Measurements from ENCODE around the gene YOD1.
"Not testable (repeated sequence)": the region's sequence is repeated elsewhere in the genome, so short reads cannot be mapped to it uniquely, and the experiment has no call there.

The YOD1 gene

DNA sequence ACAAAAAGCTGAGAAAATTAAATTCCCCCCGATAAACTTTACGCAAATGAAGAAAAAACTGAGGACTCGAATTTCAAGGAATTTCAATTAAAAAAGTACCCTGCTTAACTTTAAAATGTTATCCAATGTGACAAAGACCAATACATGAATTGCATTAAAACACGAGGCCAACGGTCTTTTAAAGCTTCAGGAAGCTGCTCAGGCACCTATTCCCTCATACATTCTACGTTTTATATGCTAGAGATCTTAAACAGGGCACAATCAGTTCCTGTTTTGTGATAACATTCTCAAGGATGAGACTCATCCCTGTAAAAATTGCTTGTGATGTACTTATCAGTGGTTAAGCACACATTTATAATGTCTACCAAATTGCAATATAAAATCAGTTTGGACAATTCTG lies 3.0 kb downstream of the YOD1 start:
- ATAC-seq = no peak

DNA sequence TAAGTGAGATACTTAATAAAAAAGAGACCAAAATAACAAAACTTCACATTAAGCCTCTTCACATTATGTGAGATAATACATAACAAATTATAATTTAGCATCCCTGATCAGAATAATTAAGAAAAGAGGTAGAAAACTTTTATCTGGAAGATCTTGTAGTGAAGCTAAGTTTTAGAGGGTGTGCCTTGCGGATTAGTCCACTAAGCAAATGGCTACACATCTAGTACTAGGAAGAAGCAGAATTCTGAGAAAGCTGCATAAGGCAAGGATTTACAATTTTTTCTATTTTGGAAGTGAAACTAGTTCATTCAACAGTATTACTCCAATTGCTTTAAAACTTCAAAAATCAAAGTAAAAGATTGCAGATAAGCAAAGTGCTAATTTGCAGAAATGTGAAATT lies 3.5 kb downstream of the YOD1 start:
- no peak for ATAC-seq

DNA sequence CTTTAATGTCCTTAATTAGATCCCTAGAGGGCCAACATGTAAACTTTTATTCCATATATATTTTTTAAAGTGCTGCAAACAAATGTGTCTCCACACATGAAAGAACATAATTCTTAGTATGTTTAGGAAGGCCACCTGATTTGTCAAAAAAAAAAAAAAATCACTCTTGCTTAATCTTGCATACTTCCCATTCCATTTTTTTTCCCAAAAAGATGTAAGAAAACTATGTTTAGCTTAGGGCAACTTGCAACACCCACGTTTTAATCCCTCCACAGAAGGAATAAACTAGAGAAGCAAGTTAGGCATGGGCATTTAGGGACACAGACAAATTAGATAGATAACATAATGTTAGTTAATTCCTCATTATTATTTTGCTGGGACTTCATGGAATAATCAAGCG lies 5.6 kb downstream of the YOD1 start:
- ATAC-seq = no peak

DNA sequence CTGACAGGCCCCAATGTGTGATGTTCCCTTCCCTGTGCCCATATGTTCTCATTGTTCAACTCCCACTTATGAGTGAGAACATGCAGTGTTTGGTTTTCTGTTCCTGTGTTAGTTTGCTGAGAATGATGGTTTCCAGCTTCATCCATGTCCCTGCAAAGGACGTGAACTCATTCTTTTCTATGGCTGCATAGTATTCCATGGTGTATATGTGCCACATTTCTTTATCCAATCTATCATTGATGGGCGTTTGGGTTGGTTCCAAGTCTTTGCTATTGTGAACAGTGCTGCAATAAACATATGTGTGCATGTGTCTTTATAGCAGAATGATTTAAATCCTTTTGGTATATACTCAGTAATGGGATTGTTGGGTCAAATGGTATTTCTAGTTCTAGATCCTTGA lies 9.6 kb downstream of the YOD1 start:
- ATAC-seq = not testable (repeated sequence)

DNA sequence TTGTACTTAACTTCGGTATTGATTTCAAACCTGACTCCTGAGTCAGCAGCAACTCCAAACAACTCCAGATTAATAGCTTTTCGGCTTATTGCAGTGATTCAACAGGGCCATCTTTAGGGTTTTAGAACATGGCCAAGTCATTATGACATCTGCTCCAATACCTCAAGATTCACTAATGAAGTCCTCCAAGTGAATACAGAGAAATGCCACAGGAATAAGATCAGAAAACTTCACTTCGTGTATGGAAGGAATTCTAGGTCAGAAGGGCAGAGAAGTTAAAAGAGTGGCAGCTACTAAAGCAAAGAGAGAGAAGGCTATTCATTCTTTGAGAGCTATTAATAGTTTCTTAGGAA lies 10.9 kb downstream of the YOD1 start:
- no peak for ATAC-seq

DNA sequence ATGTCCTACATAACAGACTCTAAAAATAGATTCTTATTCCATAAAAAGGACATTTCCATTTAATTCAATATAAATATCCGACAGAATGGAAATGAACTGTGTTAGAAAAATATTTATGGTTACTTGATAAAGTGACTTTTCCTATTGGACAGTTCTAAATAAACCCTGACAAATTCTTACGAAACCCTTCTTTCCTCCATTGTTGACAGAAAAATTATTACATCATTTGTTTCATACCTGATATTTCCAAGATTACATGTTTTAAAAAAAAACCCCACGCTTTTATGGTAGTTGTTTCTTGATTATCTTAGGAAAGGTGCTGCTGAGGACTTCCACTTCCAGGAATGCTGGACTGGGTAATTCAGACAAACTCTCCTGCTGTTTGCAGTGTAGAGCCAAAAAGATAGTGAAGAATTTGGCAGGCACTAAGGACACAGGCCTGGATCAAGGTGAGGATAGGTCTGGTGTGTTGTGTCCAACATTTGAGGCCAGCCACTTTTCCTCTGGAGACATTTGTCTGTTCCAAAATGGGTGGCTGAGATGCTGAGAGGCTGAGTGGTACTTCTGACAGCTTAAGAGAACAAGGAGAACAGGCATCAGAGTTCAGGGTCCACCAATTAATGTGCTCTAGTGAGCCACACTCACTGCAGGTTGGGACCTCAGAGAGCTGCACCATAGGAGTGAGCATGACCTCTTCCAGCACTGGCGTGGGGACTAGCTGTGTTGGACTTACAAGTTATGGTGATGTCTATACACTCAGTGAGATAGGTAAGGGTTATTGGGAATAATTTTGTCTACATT lies 11.4 kb downstream of the YOD1 start:
- ATAC-seq = no peak

DNA sequence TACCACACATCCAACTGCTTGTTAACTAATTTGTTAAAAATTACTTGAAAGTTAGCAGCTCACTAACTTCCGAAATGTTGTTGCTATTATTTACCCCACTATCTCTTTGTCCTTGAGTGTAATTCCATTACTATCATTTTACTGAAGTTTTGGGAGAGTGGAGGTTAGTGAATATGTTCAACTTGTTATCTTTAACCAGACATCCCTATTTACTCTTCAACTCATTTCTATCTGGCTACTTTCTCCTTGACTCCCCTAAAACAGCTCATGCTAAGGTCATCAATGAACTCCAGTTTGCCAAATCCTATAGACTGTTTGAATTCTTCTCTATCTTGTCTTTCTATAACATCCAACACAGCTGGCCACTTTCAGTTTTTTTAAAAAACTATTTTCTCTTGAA lies 14.1 kb downstream of the YOD1 start:
- ATAC-seq = no peak

DNA sequence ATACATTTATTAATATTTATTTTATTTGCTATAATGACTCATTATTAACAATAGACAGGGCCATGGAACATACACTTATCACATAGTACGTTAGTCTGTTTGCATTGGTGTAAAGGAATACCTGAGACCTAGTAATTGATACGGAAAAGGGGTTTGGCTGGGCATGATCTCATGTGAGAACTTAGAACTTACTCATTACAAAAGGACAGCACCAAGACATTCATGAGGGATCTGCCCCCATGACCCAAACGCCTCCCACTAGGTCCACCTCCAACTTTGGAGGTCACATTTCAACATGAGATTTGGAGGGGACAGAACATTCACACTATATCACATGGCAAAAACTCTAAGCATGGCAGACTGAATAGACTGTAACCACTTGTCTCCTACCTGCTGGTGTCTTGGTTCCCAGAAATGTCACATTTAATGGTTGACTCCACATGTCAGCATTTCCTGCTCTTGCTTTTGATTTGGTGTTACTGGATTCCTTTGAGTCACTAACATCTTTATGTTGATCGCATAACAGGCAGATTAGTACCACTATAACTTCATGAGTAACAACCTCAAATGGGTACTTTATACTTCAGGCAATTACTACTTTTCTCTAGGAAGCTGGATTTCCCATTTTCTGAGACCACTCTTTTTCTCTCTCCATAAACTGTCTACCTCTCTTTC lies 15.0 kb downstream of the YOD1 start:
- no peak for ATAC-seq

DNA sequence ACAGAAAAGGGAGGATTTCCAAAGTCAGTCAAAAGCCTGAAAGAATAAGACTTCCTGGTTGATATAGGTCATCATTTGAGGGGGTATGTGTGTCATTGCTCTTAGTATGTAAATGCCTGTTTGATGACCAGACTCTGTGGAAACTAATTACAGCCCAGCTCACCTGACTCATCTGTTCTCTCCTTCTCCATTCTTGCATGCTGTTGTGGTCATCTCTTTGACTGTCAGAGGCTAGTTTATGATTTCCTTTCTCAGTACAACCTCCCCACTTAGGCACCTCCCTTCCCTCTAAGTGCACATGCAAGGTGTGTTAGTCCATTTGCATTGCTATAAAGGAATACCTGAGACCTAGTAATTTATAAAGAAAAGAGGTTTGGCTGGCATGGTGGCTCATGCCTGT lies 16.0 kb downstream of the YOD1 start:
- ATAC-seq = no peak

DNA sequence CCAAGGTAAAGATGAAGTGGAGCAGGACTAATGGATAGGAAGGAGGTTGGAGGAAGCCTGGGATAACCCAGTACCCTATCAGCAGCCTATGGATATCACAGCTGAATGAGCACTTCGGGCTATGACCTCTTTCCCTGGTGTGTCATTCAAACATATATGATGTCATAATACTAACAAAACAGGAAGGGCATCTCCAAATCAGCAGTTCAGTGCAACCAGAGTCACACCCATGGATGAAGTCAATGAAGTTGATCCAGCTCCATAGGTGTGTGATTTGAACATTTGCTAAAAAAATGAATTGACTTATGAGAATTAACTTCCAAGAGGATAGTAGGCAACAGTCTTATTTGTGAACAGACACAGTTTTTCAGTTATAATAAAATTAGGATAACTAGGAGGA lies 16.8 kb downstream of the YOD1 start:
- no peak for ATAC-seq

DNA sequence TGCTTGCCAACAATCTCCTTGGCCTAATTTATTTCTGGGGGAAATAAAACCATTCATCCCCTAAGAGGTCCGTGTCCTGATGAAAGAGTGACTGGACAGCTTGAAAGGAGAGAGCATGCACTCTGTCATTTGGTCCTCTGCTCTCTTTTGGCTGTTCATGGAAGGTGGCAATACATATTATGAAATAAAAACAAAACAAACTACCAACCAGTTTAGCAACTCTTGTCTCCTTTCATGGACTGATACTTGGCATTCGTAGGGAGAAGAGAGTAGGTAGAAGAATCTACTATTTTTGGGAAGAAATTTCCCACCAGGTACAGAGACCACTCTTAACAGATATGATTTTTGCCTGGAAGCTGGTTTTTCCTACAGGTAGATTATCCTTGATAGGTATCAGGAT lies 17.7 kb downstream of the YOD1 start:
- ATAC-seq = no peak

DNA sequence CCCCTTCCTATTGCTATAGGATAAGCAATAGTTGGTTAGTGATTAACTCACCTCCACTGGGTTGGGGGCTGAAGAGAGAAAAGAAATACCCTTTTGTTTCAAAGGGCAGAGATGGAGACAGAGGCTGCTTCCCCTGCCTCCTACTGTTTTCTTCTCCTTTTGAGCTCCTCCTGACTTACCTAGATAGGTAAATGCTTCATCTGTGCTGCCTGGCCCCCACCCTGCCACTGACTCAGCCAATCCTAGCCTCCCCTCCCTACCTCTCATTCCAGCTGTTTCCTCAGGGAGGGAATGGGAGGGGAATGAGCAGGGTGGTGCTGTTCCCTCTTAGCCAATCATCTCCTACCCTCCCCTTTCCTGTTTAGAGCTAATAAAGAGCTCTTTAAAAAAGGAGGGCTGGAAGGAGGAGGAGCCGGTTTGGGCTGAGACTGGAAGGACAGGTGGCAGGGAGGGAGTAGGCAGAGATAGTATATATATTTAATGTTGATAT lies 18.4 kb downstream of the YOD1 start, which contains the start of gene C1orf116:
Gene C1orf116 (minus strand): TSS at position 229 of the 490 bp plus-strand sequence. CDS start 5,158 bp downstream, outside the sequence.
- no peak for ATAC-seq

DNA sequence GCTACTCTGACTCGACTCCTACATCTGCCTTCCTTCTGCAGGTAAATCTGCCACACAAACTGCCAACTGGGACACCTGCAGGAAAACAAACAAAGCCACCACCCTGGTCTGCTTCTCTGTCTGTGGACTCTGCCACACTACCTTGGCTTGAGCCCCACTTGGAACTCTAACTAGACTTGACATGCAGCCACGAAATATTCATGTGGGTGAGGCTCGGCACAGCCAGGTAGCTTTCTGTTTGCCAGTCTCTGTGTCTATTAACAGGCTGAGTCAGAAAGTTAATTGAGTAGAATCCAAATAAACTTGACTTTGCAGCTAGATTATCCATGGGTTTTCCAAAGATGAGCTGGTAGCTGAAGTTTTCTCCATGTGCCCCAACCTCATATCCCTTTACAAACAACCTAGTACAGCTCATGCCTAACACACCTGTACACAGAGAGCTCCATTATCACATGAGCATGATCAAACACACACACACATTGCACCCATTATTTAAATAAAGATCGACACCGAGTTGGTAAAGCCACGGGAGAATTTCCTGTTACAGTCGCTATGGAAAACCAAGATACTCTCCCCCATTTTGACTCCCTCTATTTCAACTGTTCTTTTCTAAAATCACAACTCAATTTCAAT lies 19.3 kb downstream of the YOD1 start:
- no peak for ATAC-seq

DNA sequence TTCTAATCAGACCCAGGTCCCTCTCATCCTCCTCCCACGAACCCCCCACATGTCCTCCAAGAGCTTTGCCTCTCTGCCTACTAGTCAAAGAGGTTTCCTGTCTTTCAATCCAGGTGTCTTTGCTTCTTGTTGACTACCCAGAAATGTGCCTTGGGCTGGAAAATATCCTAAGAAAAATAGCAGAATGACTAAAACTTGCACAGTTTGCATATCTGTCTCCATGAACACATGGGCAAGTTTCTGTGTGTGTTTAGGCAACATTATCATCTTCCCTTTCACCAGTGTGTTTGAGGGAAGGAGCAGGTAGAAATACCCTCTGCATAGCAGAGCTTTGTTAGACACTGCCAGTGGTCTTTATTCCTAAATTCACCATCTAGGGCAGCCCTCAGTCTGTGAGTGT lies 20.0 kb downstream of the YOD1 start:
- no peak for ATAC-seq

DNA sequence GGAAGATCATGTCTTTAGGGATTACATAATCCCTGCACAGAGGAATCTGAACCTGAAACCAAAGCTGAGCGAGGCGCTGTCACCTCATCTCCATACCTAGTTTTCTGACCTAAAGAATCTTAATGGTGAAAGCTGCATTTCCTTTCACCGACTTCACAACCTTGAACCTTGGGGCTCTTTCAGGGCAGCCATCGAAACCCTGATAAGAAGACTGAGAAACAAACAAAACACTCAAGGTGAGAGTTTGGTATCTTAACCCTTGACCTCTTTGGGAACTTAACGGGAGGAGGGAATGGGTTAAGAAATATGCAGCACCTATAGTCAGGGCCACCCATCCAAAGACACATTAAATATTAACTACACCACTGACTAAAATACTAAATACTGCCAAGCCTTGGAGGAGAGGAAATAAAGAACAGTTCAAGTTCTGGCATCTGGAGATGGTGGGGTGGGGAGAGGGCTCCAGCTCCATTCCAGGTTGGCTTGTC lies 20.4 kb downstream of the YOD1 start:
- no peak for ATAC-seq

DNA sequence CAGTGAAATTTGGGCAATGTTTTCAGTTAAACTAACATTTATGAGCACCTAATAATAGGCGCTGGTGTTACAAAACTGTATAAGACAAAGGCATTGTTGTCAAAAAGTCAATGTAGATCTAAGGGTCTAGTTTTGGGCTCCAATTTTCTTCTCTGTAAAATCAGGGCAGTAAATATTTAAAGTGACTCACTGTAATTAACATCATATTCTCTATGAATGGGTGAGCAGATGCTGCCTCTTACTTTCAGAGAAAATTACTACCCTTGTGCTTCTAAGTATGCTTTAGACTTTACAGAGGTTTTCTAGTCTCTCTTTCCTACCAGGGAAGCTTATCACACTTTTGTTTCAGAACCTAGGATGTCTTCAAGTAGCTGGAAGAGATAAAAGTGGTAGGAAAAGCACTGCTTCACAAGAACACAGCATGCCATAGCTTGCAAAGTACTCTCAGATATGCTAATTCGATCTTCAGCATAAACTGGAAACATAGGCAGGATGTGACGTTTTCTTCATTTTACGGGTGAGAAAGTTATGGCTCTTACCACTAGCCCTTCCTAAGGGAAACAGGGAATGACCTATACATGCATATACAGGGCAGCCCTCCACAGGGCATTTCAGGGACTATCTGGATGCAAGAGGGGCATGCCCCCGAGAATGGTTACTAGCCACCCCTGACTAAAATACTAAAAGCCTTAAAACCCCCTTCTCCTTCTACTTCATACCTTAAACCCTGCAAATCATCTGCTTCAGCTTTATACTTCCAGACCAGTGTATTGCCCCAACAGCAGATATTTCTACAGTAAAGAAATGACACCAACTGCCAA lies 21.1 kb downstream of the YOD1 start:
- no peak for ATAC-seq

DNA sequence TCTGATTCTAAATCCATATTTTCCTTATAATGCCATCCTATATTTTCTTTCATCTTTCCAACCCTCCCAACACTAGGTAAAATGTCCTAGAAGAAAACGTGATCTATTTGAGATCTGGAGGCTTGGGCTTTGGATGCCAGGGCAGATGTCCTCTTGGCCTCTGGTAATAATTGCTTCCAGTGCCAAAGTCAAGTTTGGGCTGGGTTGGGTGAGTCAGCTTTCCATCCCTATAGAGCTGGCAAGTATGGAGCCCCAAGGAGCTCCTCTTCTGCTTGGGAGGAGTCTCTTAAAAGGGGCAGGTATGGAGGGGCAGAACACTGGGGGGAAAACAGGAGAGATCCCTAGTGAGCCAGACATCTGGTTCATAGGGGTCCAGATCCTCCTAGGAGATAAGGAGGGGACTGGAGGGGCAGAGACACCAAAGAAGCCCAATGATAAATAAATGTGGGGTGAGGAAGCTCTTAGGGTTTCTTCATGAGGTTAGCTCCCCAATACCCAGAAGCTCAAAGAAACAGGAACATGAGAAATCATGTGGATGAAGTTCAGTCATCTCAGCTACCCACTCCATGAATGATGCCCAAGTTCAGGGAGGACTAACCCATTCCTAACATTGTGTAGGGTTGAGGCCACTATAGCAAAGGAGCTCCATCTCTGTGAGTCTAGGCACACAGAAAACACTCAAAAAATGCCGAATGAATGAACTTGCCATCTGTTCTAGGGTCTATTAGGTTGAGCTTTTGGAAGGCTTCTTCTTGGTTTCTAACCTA lies 21.9 kb downstream of the YOD1 start:
- no peak for ATAC-seq

DNA sequence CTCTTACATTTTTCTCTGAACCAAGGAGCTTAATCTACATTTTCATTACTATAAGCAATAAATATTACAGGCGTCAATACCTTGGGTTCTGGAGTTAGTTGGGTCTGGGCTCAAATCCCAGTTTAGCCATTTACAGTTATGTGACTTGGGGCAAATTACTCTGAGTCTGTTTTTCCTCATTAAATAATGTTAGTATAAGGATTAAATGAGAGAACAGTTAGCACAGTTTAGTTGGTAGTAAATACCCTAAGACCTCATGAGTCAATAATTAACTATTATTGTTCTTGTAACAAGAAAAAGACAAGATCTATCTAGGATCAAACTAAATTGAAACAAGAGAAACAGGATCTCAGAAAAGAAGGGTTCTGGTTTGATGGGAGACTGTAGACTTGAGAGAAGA lies 23.1 kb downstream of the YOD1 start:
- ATAC-seq = no peak

DNA sequence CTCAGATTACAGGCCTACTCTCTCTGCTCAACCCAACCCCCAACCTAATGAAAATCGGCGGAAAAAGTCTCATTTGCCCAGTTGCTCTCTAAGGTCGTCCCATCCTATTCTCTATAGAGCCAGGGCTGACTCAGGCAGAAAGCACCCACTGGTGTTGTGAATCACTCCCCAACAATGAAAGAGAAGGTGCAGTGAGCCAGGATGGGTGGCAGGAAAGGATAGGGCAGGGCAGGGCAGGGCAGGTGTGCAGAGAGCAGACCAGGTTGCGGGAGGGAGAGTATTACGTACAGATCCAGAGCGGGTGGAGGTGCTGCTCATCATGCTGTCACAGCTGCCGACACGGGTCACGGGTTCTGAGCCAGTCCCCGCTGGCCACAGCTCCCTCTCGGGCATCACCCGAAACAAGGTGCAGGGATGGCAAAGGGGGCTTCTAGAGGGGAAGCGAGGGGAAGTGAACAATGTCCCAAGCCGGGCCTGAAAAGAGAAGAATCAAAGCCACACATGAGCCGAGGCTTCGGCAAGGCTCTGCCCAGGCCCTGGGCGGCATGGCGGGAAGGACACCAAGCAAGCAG lies 23.7 kb downstream of the YOD1 start:
- ATAC-seq = no peak

DNA sequence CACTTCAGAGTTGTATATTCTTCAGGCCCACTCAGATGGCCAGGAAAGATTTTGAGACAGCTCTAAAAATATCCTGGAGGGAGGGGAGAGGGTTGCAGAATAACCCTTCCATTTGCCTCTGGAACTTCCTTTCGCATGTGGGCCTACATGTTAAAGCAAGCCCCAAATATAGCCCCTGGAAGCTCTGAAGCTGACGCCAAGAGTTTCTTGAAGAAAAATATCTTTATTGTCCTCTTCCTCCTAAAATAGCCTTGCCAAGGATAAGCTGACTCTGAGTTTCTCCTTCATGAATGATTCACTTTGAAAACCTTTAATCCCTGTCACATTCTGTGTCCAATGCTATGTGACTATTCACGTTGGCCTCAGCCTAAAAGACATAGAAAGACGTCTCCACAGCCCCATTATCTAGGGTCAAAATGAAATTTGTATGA lies 24.9 kb downstream of the YOD1 start:
- no peak for ATAC-seq

DNA sequence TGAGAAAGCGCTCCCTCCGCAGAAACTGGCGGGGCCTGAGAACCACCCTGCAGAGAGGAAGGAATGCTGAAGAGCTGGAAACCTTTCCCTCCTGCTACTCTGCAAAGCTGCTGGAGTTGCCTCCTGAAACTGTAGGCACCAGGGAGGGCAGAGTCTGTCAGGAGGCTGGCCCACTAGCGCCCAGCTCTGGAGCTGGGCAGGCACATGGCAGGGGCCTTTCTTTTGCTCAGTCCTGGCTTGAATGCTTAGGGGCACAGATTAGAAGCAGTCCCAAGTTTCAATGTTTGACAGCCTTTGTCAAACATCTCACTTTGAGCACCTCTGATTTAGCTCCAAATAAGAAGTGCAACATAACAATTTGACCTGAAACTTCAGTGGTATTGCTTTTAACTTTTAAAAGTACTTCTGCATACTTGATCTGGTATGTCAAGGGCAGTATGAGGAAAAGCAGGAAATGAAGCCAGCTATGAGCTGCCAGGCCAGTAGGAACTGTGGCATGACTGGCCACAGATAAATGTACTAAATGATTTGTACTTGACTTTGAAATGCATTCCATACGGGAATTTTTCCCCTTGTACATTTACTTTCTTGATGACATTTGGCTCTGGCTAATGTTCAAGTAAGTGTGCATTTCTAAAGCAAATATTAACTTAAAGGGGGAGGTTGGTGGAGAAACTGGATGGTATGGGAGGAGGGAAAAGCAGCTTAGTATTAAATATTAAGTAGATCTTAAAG lies 25.7 kb downstream of the YOD1 start:
- ATAC-seq = no peak

Data from activated CD4-positive, CD25-positive, alpha-beta regulatory T cell treated with anti-CD3 and anti-CD28 coated beads, Interleukin-2, amount 50 U/mL, for 24 hours (primary cell).